H9 (cell line): ENCODE data around the gene SEC22A. TPM values are rescaled to one million over a fixed set of nuclear protein-coding genes. Genes with fewer than 3 reads are reported as not detected.

ENCODE experiments used
- DNase-seq: peaks from one replicate; pipeline ENCODE4 v3.0.0-alpha.2; 2017
- H2AFZ ChIP-seq: one replicate; pipeline ENCODE4 v1.6.1; 2013; ENCODE audit warnings: mild to moderate bottlenecking, low read length, control low read depth, moderate library complexity
- H2AK5ac ChIP-seq: 2 replicates; pipeline ENCODE4 v1.6.1; 2013; ENCODE audit warnings: low read length, control low read depth, mixed read lengths; ENCODE audit not compliant: insufficient read length
- H2BK120ac ChIP-seq: one replicate; pipeline ENCODE4 v1.6.1; 2013; ENCODE audit warnings: low read depth, mild to moderate bottlenecking, low read length, control low read depth, inconsistent platforms; ENCODE audit not compliant: poor library complexity, severe bottlenecking
- H2BK12ac ChIP-seq: 2 replicates; pipeline ENCODE4 v1.6.1; 2013; ENCODE audit warnings: low read length, control low read depth, mixed read lengths, low read depth; ENCODE audit not compliant: insufficient read length
- H2BK15ac ChIP-seq: 2 replicates; pipeline ENCODE4 v1.6.1; 2013; ENCODE audit warnings: low read depth, low read length, control low read depth
- H2BK20ac ChIP-seq: one replicate; pipeline ENCODE4 v1.6.1; 2013; ENCODE audit warnings: low read depth, mild to moderate bottlenecking, low read length, control low read depth, inconsistent platforms; ENCODE audit not compliant: poor library complexity, severe bottlenecking
- H2BK5ac ChIP-seq: 2 replicates; pipeline ENCODE4 v1.6.1; 2013; ENCODE audit warnings: low read length, control low read depth, mixed read lengths; ENCODE audit not compliant: insufficient read length
- H3K14ac ChIP-seq: 2 replicates; pipeline ENCODE4 v1.6.1; 2013; ENCODE audit warnings: low read length, control low read depth; ENCODE audit not compliant: insufficient read depth
- H3K18ac ChIP-seq: 2 replicates; pipeline ENCODE4 v1.6.1; 2013; ENCODE audit warnings: low read depth, mild to moderate bottlenecking, mixed read lengths, low read length, control low read depth; ENCODE audit not compliant: insufficient read length
- H3K23ac ChIP-seq: 2 replicates; pipeline ENCODE4 v1.6.1; 2013; ENCODE audit warnings: low read length, control low read depth, mixed read lengths, low read depth; ENCODE audit not compliant: insufficient read length
- H3K23me2 ChIP-seq: 2 replicates; pipeline ENCODE4 v1.6.1; 2013; ENCODE audit warnings: low read depth, mild to moderate bottlenecking, mixed read lengths, low read length, control low read depth; ENCODE audit not compliant: insufficient read length, poor library complexity, severe bottlenecking
- H3K27ac ChIP-seq: 2 replicates; pipeline ENCODE4 v1.5.1; 2013; ENCODE audit warnings: low read length, control low read depth, mixed read lengths, low read depth; ENCODE audit not compliant: insufficient read length
- H3K27me3 ChIP-seq: 2 replicates; pipeline ENCODE4 v1.6.1; 2013; ENCODE audit warnings: low read length, control low read depth, inconsistent platforms; ENCODE audit not compliant: insufficient read depth
- H3K4ac ChIP-seq: 2 replicates; pipeline ENCODE4 v1.6.1; 2013; ENCODE audit warnings: low read depth, mild to moderate bottlenecking, control low read depth, inconsistent platforms, low read length, moderate library complexity
- H3K4me1 ChIP-seq: 2 replicates; pipeline ENCODE4 v1.6.1; 2013; ENCODE audit warnings: low read length, control low read depth, inconsistent platforms; ENCODE audit not compliant: insufficient read depth
- H3K4me2 ChIP-seq: 2 replicates; pipeline ENCODE4 v1.6.1; 2013; ENCODE audit warnings: low read length, control low read depth, mixed read lengths; ENCODE audit not compliant: insufficient read length, insufficient read depth
- H3K56ac ChIP-seq: 2 replicates; pipeline ENCODE4 v1.6.1; 2013; ENCODE audit warnings: low read depth, mild to moderate bottlenecking, mixed read lengths, low read length, control low read depth; ENCODE audit not compliant: insufficient read length
- H3K79me1 ChIP-seq: 2 replicates; pipeline ENCODE4 v1.6.1; 2013; ENCODE audit warnings: low read depth, mild to moderate bottlenecking, moderate library complexity, low read length, control low read depth, inconsistent platforms; ENCODE audit not compliant: insufficient read depth, poor library complexity, severe bottlenecking
- H3K79me2 ChIP-seq: 2 replicates; pipeline ENCODE4 v1.6.1; 2013; ENCODE audit warnings: low read length, control low read depth, inconsistent platforms; ENCODE audit not compliant: insufficient read depth
- H3K9ac ChIP-seq: 2 replicates; pipeline ENCODE4 v1.6.1; 2013; ENCODE audit warnings: low read length, control low read depth, mixed read lengths; ENCODE audit not compliant: insufficient read length; ENCODE audit errors: extremely low read depth
- H3K9me3 ChIP-seq: one replicate; pipeline ENCODE4 v1.6.1; 2013; ENCODE audit warnings: low read depth, low read length, inconsistent platforms; ENCODE audit not compliant: control insufficient read depth
- H3T11ph ChIP-seq: one replicate; pipeline ENCODE4 v1.6.1; 2013; ENCODE audit warnings: mild to moderate bottlenecking, low read length, control low read depth, inconsistent platforms
- H4K20me1 ChIP-seq: one replicate; pipeline ENCODE4 v1.6.1; 2013; ENCODE audit not compliant: control insufficient read depth, insufficient read length, insufficient read depth
- H4K5ac ChIP-seq: 2 replicates; pipeline ENCODE4 v1.6.1; 2013; ENCODE audit warnings: low read depth, mild to moderate bottlenecking, mixed read lengths, low read length, control low read depth; ENCODE audit not compliant: insufficient read length
- H4K8ac ChIP-seq: replicated peaks from 2 replicates; pipeline ENCODE4 v1.6.1; 2013; ENCODE audit warnings: low read length, control low read depth, mixed read lengths, low read depth; ENCODE audit not compliant: insufficient read length
- H4K91ac ChIP-seq: 2 replicates; pipeline ENCODE4 v1.6.1; 2013; ENCODE audit warnings: low read depth, mild to moderate bottlenecking, moderate library complexity, mixed read lengths, low read length, control low read depth; ENCODE audit not compliant: insufficient read length
- H3K27ac Mint-ChIP-seq, 3 experiments: 2 replicates in 2 of 3; 3 replicates in 1 of 3; pipeline ENCODE4 v1.8.0; 2020 to 2021; ENCODE audit warnings: mixed read lengths in 3 of 3, mild to moderate bottlenecking in 1 of 3, moderate library complexity in 1 of 3
- H3K27me3 Mint-ChIP-seq: 2 replicates; pipeline ENCODE4 v1.8.0; 2021; ENCODE audit warnings: low read depth, mild to moderate bottlenecking, moderate library complexity, mixed read lengths
- H3K36me3 Mint-ChIP-seq, 3 experiments: 2 replicates in 2 of 3; 3 replicates in 1 of 3; pipeline ENCODE4 v1.8.0; 2020 to 2021; ENCODE audit warnings: low read depth in 3 of 3, mixed read lengths in 3 of 3; ENCODE audit not compliant: insufficient read depth in 1 of 3
- H3K4me1 Mint-ChIP-seq, 2 experiments: 2 replicates each; pipeline ENCODE4 v1.8.0; 2020; ENCODE audit warnings: mixed read lengths in 2 of 2
- H3K4me3 Mint-ChIP-seq, 2 experiments: 2 replicates in 1 of 2; 3 replicates in 1 of 2; pipeline ENCODE4 v1.8.0; 2020 to 2021; ENCODE audit warnings: mild to moderate bottlenecking in 2 of 2, mixed read lengths in 2 of 2, moderate library complexity in 1 of 2
- H3K9me3 Mint-ChIP-seq, 2 experiments: 2 replicates in 1 of 2; 3 replicates in 1 of 2; pipeline ENCODE4 v1.8.0; 2020; ENCODE audit warnings: mild to moderate bottlenecking in 2 of 2, mixed read lengths in 2 of 2, moderate library complexity in 1 of 2
- CTCF ChIP-seq: fragments of 200-600 bp; sonication (generic); conservative IDR thresholded peaks from 3 replicates; pipeline ENCODE4 v1.8.0; 2021; ENCODE audit warnings: antibody characterized with exemption, mild to moderate bottlenecking
- WGBS: extraction: QIAGEN DNeasy Blood & Tissue Kit; methylation state at CpG from one replicate; pipeline ENCODE4 v1.1.7; 2013; ENCODE audit warnings: missing lambda C conversion rate, low lambda C conversion rate, mixed read lengths; ENCODE audit not compliant: insufficient read length; ENCODE audit errors: extremely low coverage; 5-methylcytosine and 5-hydroxymethylcytosine counted together
- total RNA-seq: library from RNA; stranded (reverse); gene quantifications from 2 replicates; pipeline ENCODE4 v1.2.1, GENCODE V29; 2021

Gene SEC22A
- total RNA-seq, 1 experiment from 2014 or later, result 9.9 TPM

- no CpG with 5 or more reads among the region's 7 CpGs for WGBS
- peaks cover 0 to 5% of the 10 kb centered on the region in 2 experiments; a peak in 1 of 4 replicates for H3K4me1 Mint-ChIP-seq
These were observed 89.7 kb downstream of the SEC22A start for GRCh38 chr3:123291404-123291803.

More at GRCh38 chr3:123291404-123291803, 89.7 kb downstream of the SEC22A start:
- H4K91ac ChIP-seq, result no peak overlapping the region
- H3K9ac ChIP-seq, result no peak overlapping the region
- Mint-ChIP-seq H3K27ac (peak overlapping the region in 2 of 3 experiments; percentile 61 to 83; a peak in 3 of 7 replicates), H3K27me3 (no peaks in the 10 kb centered on the region), H3K36me3 (peaks cover 27 to 32% (median 29%) of the 10 kb centered on the region in 3 experiments), H3K4me3 (no peak overlapping the region), H3K9me3 (no peaks in the 10 kb centered on the region; a peak in 1 of 5 replicates)
- H2AK5ac ChIP-seq, result no peak overlapping the region
- H2BK15ac ChIP-seq, result no peak overlapping the region
- H3K4me1 ChIP-seq, result no peaks in the 10 kb centered on the region
- no peak overlapping the region for H3K56ac ChIP-seq
- H3K27ac ChIP-seq, result no peak overlapping the region
- no peak overlapping the region for H2BK20ac ChIP-seq
- no peaks in the 10 kb centered on the region for H3K23me2 ChIP-seq
- H3K79me1 ChIP-seq, result no peaks in the 10 kb centered on the region
- H2BK5ac ChIP-seq, result no peak overlapping the region
- no peak overlapping the region for H3K4me2 ChIP-seq
- no peaks in the 10 kb centered on the region for H3K27me3 ChIP-seq
- H3K79me2 ChIP-seq, result no peaks in the 10 kb centered on the region
- H4K5ac ChIP-seq, result no peak overlapping the region
- no peak overlapping the region for H3K18ac ChIP-seq
- no peak for TF ChIP-seq CTCF
- no peak overlapping the region for H2AFZ ChIP-seq
- H4K20me1 ChIP-seq, result no peaks in the 10 kb centered on the region
- no peak overlapping the region for H3K23ac ChIP-seq
- no peaks in the 10 kb centered on the region for H3K9me3 ChIP-seq
- no peak overlapping the region for H4K8ac ChIP-seq
- H2BK120ac ChIP-seq, result no peak overlapping the region
- no peak for DNase-seq
- H2BK12ac ChIP-seq, result no peak overlapping the region
- H3T11ph ChIP-seq, result no peak overlapping the region
- H3K4ac ChIP-seq, result no peak overlapping the region
- no peak overlapping the region for H3K14ac ChIP-seq
